ENCODE results near the gene ATF6B. TPM values are rescaled to one million over a fixed set of nuclear protein-coding genes. Genes with fewer than 3 reads are reported as not detected.
"Not testable (repeated sequence)": the region's sequence is repeated elsewhere in the genome, so short reads cannot be mapped to it uniquely, and the experiment has no call there.

Gene ATF6B
- total RNA-seq, 1 donor: 27.5 TPM

DNA sequence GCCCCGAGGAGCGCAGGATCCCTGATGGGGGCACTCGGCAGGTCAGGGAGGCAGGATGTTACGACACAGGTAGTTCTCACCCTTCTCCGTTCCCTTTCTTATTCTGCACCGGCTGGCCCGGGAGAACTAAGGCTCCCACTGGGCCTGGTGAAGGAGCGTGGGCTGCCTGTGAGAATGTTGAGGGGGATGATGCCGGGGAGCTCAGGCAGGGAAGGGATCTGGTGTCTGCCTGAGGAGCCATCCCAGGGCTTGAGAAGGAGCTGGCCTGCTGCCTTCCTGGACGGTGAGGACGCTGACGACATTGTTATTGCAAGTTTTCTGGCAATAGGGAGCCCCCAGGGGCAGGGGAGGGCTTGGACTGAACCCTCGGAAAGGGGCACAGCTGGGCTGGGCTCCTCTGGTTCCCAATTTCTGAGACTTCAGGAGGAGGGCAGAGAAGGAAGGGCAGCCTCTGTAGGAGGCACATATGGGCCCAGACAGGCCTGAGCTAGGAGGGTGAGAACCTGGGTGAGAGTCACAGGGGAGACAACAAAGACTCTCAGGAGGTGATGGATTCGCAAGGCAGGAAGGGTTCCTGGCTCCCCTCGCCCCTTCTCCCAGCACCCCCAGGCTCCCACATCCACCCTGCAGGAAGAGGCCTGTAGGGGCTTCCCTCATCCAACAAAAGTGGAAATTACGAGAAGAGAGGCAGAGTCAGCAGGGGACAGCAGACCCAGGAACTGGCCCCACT lies 57.1 kb downstream of the ATF6B start:
- peaks cover 7% of the 10 kb centered on the region for H3K4me1 ChIP-seq (ENCODE audit: insufficient read depth, low read length)
- H3K27ac ChIP-seq (ENCODE audit: low read depth, low read length): no peak overlapping the region
- no peak overlapping the region for H3K4me3 ChIP-seq (ENCODE audit: insufficient read depth, low read length)
- H3K27me3 ChIP-seq (ENCODE audit: insufficient read depth, low read length): peaks cover 20% of the 10 kb centered on the region
- no peaks in the 10 kb centered on the region for H3K79me2 ChIP-seq (ENCODE audit: insufficient read depth, low read length)
- no peaks in the 10 kb centered on the region for H3K9me3 ChIP-seq (ENCODE audit: low read depth, low read length)
- no peak for DNase-seq (ENCODE audit: insufficient read length, low spot score, missing footprints)
- H3K36me3 ChIP-seq (ENCODE audit: insufficient read depth, low read length): no peaks in the 10 kb centered on the region
- no peak overlapping the region for H3K4me2 ChIP-seq (ENCODE audit: insufficient read depth, low read length)
- no peaks in the 10 kb centered on the region for H4K20me1 ChIP-seq (ENCODE audit: insufficient read depth, low read length)
- no peak overlapping the region for H2AFZ ChIP-seq (ENCODE audit: low read length)
- TF ChIP-seq, protein P1, sequence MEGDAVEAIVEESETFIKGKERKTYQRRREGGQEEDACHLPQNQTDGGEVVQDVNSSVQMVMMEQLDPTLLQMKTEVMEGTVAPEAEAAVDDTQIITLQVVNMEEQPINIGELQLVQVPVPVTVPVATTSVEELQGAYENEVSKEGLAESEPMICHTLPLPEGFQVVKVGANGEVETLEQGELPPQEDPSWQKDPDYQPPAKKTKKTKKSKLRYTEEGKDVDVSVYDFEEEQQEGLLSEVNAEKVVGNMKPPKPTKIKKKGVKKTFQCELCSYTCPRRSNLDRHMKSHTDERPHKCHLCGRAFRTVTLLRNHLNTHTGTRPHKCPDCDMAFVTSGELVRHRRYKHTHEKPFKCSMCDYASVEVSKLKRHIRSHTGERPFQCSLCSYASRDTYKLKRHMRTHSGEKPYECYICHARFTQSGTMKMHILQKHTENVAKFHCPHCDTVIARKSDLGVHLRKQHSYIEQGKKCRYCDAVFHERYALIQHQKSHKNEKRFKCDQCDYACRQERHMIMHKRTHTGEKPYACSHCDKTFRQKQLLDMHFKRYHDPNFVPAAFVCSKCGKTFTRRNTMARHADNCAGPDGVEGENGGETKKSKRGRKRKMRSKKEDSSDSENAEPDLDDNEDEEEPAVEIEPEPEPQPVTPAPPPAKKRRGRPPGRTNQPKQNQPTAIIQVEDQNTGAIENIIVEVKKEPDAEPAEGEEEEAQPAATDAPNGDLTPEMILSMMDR (IDR thresholded peaks at IDR 0.05; ENCODE audit: extremely low read depth, low read depth, low read length): no peak

DNA sequence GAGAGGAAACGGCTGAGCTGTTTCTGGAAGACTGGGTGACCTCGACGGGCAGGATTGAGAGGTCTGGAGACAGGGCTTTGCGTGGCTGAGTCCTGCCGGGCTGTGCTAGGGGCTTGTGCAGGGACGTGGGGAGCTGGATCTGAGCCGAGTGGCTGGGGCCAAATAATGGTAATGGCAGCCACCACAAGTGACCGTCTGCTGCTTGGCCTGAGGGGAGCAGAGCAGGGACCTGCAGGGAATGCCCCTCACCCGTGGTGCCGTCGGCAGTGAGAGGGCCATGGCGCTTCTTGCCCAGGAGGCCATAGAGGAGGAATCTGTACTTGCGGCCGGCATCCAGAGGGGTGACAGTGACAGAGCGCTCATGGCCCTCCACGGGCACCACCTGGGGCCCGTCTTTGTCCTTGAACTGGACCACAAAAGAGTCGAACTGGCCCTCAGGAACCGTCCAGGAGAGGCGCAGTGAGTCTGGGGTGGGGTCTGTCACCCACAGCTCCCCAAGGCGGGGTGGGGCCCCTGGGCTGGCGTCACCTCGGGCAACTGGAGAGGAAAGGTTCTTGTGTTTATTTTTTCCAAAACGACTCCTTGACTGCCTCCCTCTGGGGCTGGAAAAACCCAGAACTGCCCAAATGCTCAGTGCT lies 58.0 kb downstream of the ATF6B start:
- TF ChIP-seq, protein P1 (IDR thresholded peaks at IDR 0.05; ENCODE audit: extremely low read depth, low read depth, low read length): no peak
- DNase-seq (ENCODE audit: insufficient read length, low spot score, missing footprints): no peak
- peaks cover 23% of the 10 kb centered on the region for H3K27me3 ChIP-seq (ENCODE audit: insufficient read depth, low read length)
- H3K9me3 ChIP-seq (ENCODE audit: low read depth, low read length): no peaks in the 10 kb centered on the region
- no peaks in the 10 kb centered on the region for H3K4me1 ChIP-seq (ENCODE audit: insufficient read depth, low read length)
- H2AFZ ChIP-seq (ENCODE audit: low read length): no peak overlapping the region
- no peaks in the 10 kb centered on the region for H4K20me1 ChIP-seq (ENCODE audit: insufficient read depth, low read length)
- no peak overlapping the region for H3K4me2 ChIP-seq (ENCODE audit: insufficient read depth, low read length)
- H3K36me3 ChIP-seq (ENCODE audit: insufficient read depth, low read length): no peaks in the 10 kb centered on the region
- H3K79me2 ChIP-seq (ENCODE audit: insufficient read depth, low read length): no peaks in the 10 kb centered on the region
- H3K27ac ChIP-seq (ENCODE audit: low read depth, low read length): no peak overlapping the region
- H3K4me3 ChIP-seq (ENCODE audit: insufficient read depth, low read length): no peak overlapping the region

DNA sequence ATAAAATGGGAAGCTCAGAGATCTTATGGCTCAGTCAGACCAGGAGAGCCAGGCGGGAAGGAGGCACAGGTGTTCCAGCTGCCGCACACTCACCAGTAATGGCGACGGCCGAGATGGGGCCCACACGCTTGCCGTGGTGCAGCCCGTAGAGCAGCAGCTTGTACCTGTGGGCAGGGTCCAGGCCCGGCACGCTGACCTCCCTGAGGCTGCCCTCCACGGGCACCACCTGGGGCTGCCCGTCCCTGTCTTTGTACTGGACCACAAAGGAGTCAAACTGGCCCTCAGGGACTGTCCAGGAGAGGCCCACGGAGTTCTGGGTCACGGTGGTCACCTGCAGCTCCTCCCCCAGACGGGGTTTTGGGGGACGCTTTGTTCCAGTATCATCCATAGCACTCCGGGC lies 58.6 kb downstream of the ATF6B start:
- H3K4me2 ChIP-seq (ENCODE audit: insufficient read depth, low read length): no peak overlapping the region
- no peak for DNase-seq (ENCODE audit: insufficient read length, low spot score, missing footprints)

DNA sequence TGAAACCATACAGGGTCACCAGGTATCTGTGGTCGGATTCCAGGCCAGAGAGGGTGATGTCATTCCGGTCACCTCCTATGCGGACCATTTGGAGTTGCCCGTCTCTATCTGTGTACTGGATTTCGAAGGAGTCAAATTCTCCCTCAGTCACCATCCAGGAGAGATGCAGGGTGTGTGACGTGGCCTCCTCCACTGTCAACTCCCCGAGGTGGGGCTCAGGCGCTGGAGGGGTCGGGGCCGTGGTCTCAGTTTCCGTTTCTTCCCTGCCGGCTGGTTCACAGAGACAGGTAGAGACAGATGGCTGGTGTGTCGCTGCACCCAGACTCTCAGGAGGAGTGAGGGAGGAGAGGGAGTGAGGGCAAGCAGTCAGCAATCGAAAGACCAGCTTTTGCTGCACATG lies 59.2 kb downstream of the ATF6B start:
- no peaks in the 10 kb centered on the region for H4K20me1 ChIP-seq (ENCODE audit: insufficient read depth, low read length)
- no peak overlapping the region for H3K27ac ChIP-seq (ENCODE audit: low read depth, low read length)
- no peaks in the 10 kb centered on the region for H3K79me2 ChIP-seq (ENCODE audit: insufficient read depth, low read length)
- no peak for DNase-seq (ENCODE audit: insufficient read length, low spot score, missing footprints)
- no peak overlapping the region for H3K4me2 ChIP-seq (ENCODE audit: insufficient read depth, low read length)
- no peak overlapping the region for H3K4me3 ChIP-seq (ENCODE audit: insufficient read depth, low read length)
- peaks cover 23% of the 10 kb centered on the region for H3K27me3 ChIP-seq (ENCODE audit: insufficient read depth, low read length)
- no peaks in the 10 kb centered on the region for H3K9me3 ChIP-seq (ENCODE audit: low read depth, low read length)
- H3K4me1 ChIP-seq (ENCODE audit: insufficient read depth, low read length): no peaks in the 10 kb centered on the region
- no peaks in the 10 kb centered on the region for H3K36me3 ChIP-seq (ENCODE audit: insufficient read depth, low read length)
- TF ChIP-seq, protein P1 (IDR thresholded peaks at IDR 0.05; ENCODE audit: extremely low read depth, low read depth, low read length): no peak
- no peak overlapping the region for H2AFZ ChIP-seq (ENCODE audit: low read length)

More for the DNA sequence above, 58.6 kb downstream of the ATF6B start:
- no peak overlapping the region for H3K4me3 ChIP-seq (ENCODE audit: insufficient read depth, low read length)
- H4K20me1 ChIP-seq (ENCODE audit: insufficient read depth, low read length): no peaks in the 10 kb centered on the region
- TF ChIP-seq, protein P1 (IDR thresholded peaks at IDR 0.05; ENCODE audit: extremely low read depth, low read depth, low read length): no peak
- no peaks in the 10 kb centered on the region for H3K36me3 ChIP-seq (ENCODE audit: insufficient read depth, low read length)
- H3K4me1 ChIP-seq (ENCODE audit: insufficient read depth, low read length): no peaks in the 10 kb centered on the region
- peaks cover 26% of the 10 kb centered on the region for H3K27me3 ChIP-seq (ENCODE audit: insufficient read depth, low read length)
- no peaks in the 10 kb centered on the region for H3K9me3 ChIP-seq (ENCODE audit: low read depth, low read length)
- no peak overlapping the region for H3K27ac ChIP-seq (ENCODE audit: low read depth, low read length)
- no peak overlapping the region for H2AFZ ChIP-seq (ENCODE audit: low read length)
- no peaks in the 10 kb centered on the region for H3K79me2 ChIP-seq (ENCODE audit: insufficient read depth, low read length)

DNA sequence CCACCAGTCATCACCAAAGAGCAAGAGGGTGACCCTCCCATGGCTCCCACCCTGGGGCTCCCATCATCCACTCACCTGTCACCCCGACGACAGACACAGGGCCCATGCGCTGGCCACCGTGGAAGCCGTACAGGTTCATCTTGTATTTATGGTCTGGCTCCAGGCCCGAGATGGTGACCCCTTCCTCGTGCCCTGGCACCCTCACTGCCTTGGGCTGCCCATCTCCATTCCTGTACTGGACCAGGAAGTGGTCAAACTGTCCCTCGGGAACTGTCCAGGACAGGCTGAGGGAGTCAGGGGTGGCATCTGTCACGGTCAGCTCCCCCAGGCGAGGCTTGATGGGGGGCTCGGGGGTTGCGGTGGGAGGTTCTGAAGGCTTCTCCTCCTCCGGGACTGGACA lies 59.7 kb downstream of the ATF6B start:
- not testable (repeated sequence) for H3K79me2 ChIP-seq (ENCODE audit: insufficient read depth, low read length); H3K4me3 ChIP-seq (ENCODE audit: insufficient read depth, low read length); H3K4me1 ChIP-seq (ENCODE audit: insufficient read depth, low read length); H3K36me3 ChIP-seq (ENCODE audit: insufficient read depth, low read length); H3K9me3 ChIP-seq (ENCODE audit: low read depth, low read length); DNase-seq (ENCODE audit: insufficient read length, low spot score, missing footprints); H4K20me1 ChIP-seq (ENCODE audit: insufficient read depth, low read length); H3K4me2 ChIP-seq (ENCODE audit: insufficient read depth, low read length); H3K27ac ChIP-seq (ENCODE audit: low read depth, low read length); H2AFZ ChIP-seq (ENCODE audit: low read length)
- H3K27me3 ChIP-seq (ENCODE audit: insufficient read depth, low read length): peaks cover 23% of the 10 kb centered on the region

DNA sequence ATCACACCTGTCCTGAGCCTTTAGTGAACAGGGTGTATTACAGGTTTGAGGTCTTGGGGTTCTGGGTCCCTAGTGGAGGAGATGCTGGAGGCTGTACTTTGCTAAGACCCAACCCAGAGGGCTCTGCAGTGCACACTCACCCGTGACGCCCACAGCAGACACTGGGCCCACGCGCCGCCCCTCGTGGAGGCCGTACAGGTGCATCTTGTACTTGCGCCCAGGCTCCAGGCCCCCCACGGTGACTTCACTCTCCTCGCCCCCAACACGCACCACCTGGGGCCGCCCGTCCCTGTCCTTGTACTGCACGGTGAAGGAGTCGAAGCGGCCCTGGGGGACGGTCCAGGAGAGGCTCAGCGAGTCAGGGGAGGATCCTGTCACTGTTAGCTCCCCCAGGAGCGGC lies 60.5 kb downstream of the ATF6B start:
- H3K79me2 ChIP-seq (ENCODE audit: insufficient read depth, low read length); DNase-seq (ENCODE audit: insufficient read length, low spot score, missing footprints); H3K4me3 ChIP-seq (ENCODE audit: insufficient read depth, low read length); H2AFZ ChIP-seq (ENCODE audit: low read length); H3K4me2 ChIP-seq (ENCODE audit: insufficient read depth, low read length); H3K4me1 ChIP-seq (ENCODE audit: insufficient read depth, low read length); H3K27ac ChIP-seq (ENCODE audit: low read depth, low read length); H3K9me3 ChIP-seq (ENCODE audit: low read depth, low read length); H3K36me3 ChIP-seq (ENCODE audit: insufficient read depth, low read length); H4K20me1 ChIP-seq (ENCODE audit: insufficient read depth, low read length): not testable (repeated sequence)
- H3K27me3 ChIP-seq (ENCODE audit: insufficient read depth, low read length): peaks cover 23% of the 10 kb centered on the region
